Stomach (tissue), 4 donors: Measurements from ENCODE around the gene P2RX1.

ENCODE experiments used
- EP300 ChIP-seq: sonication (generic); formaldehyde crosslinking; IDR thresholded peaks from one replicate; pipeline ENCODE4 v1.6.1; 2017; ENCODE audit warnings: antibody characterized with exemption
- POLR2A ChIP-seq, 4 donors: fragments of 450-650 bp; IDR thresholded peaks; one replicate each; pipeline ENCODE4 v1.6.1; 2016; ENCODE audit warnings: antibody characterized with exemption in 4 of 4, control low read depth in 2 of 4, mild to moderate bottlenecking in 1 of 4, moderate library complexity in 1 of 4
- TF ChIP-seq, protein P1 (sequence below), 7 experiments: fragments of 450-650 bp in 4 of 7; fragments of 200-600 bp in 3 of 7; sonication (generic) in 3 of 7; IDR thresholded peaks; one replicate each; pipeline ENCODE4 v1.5.1; 2016 to 2019; ENCODE audit warnings: antibody characterized with exemption in 7 of 7, control low read depth in 2 of 7, mild to moderate bottlenecking in 1 of 7

DNA sequence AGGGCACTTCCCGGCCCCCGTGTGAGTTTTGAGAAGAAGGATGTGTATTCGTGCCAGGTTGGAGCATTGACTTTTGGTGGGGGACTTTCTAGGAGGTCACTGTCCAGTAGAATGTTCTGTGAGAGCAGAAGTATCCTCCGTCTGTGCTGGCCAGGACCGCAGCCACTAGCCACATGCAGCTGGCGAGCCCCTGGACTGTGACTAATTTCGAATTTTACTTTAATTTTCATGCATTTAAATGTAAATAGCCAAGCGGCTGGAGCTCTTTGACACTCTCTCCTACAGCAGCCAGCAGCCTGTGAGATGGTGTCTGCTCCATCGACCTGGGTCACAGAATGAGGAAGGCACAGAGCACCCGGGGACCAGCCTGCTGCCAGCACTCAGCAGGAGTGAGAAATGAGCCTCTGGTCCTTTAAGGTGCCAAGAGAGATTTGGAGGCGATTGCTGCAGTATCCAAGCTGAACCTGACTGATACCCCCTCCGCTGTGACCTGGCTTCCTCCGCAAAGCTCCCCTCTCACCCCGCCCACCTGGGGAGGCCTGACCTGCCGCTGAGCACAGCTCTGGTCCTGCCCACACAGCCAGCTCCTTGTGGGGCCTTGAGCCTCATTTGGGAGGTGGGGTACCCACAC lies 40.2 kb upstream of the P2RX1 start:
- TF ChIP-seq, protein P1, sequence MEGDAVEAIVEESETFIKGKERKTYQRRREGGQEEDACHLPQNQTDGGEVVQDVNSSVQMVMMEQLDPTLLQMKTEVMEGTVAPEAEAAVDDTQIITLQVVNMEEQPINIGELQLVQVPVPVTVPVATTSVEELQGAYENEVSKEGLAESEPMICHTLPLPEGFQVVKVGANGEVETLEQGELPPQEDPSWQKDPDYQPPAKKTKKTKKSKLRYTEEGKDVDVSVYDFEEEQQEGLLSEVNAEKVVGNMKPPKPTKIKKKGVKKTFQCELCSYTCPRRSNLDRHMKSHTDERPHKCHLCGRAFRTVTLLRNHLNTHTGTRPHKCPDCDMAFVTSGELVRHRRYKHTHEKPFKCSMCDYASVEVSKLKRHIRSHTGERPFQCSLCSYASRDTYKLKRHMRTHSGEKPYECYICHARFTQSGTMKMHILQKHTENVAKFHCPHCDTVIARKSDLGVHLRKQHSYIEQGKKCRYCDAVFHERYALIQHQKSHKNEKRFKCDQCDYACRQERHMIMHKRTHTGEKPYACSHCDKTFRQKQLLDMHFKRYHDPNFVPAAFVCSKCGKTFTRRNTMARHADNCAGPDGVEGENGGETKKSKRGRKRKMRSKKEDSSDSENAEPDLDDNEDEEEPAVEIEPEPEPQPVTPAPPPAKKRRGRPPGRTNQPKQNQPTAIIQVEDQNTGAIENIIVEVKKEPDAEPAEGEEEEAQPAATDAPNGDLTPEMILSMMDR (IDR thresholded peaks at IDR 0.05) = no peak
- TF ChIP-seq POLR2A (IDR thresholded peaks at IDR 0.05) (no peak), EP300 (no peak)
